PFSK-1 (cell line): ENCODE data around the gene H2BK1.

Source experiments
- FOXP2 ChIP-seq: optimal IDR thresholded peaks from 2 replicates; pipeline ENCODE3; 2011; ENCODE audit warnings: borderline replicate concordance, control low read depth, inconsistent platforms; ENCODE audit not compliant: insufficient read depth; ENCODE audit errors: extremely low read length, extremely low read depth
- POLR2AphosphoS5 ChIP-seq: IDR thresholded peaks from 2 replicates; pipeline ENCODE4 v1.6.1; 2012; ENCODE audit warnings: low read depth, mild to moderate bottlenecking, control low read depth, low read length, moderate library complexity
- SIN3A ChIP-seq: IDR thresholded peaks from 2 replicates; pipeline ENCODE4 v1.6.1; 2012; ENCODE audit warnings: mild to moderate bottlenecking, low read length, moderate library complexity, borderline replicate concordance; ENCODE audit not compliant: insufficient read depth
- TAF1 ChIP-seq: IDR thresholded peaks from 2 replicates; pipeline ENCODE4 v1.6.1; 2012; ENCODE audit warnings: low read length, control low read depth, borderline replicate concordance; ENCODE audit not compliant: insufficient read depth
- TF ChIP-seq, protein P1 (sequence below), 2 experiments: IDR thresholded peaks; 2 replicates each; pipeline versions ENCODE4 v1.6.1 to v1.8.0; 2011 to 2012; ENCODE audit warnings: low read depth in 2 of 2, low read length in 2 of 2, control low read depth in 1 of 2, inconsistent platforms in 1 of 2, mild to moderate bottlenecking in 1 of 2, moderate library complexity in 1 of 2; ENCODE audit not compliant: insufficient read depth in 1 of 2

The H2BK1 gene

GRCh38 chr7:151242159-151243044 lies 32.1 kb upstream of the H2BK1 start:
- TF ChIP-seq, protein P1, sequence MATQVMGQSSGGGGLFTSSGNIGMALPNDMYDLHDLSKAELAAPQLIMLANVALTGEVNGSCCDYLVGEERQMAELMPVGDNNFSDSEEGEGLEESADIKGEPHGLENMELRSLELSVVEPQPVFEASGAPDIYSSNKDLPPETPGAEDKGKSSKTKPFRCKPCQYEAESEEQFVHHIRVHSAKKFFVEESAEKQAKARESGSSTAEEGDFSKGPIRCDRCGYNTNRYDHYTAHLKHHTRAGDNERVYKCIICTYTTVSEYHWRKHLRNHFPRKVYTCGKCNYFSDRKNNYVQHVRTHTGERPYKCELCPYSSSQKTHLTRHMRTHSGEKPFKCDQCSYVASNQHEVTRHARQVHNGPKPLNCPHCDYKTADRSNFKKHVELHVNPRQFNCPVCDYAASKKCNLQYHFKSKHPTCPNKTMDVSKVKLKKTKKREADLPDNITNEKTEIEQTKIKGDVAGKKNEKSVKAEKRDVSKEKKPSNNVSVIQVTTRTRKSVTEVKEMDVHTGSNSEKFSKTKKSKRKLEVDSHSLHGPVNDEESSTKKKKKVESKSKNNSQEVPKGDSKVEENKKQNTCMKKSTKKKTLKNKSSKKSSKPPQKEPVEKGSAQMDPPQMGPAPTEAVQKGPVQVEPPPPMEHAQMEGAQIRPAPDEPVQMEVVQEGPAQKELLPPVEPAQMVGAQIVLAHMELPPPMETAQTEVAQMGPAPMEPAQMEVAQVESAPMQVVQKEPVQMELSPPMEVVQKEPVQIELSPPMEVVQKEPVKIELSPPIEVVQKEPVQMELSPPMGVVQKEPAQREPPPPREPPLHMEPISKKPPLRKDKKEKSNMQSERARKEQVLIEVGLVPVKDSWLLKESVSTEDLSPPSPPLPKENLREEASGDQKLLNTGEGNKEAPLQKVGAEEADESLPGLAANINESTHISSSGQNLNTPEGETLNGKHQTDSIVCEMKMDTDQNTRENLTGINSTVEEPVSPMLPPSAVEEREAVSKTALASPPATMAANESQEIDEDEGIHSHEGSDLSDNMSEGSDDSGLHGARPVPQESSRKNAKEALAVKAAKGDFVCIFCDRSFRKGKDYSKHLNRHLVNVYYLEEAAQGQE (IDR thresholded peaks at IDR 0.05; ENCODE audit: insufficient read depth in 1 of 2, low read depth in 2 of 2, low read length in 2 of 2) = no peak
- no peak for TF ChIP-seq POLR2AphosphoS5
- TF ChIP-seq SIN3A = no peak
- TF ChIP-seq TAF1 = no peak
- TF ChIP-seq FOXP2 = no peak

DNA sequence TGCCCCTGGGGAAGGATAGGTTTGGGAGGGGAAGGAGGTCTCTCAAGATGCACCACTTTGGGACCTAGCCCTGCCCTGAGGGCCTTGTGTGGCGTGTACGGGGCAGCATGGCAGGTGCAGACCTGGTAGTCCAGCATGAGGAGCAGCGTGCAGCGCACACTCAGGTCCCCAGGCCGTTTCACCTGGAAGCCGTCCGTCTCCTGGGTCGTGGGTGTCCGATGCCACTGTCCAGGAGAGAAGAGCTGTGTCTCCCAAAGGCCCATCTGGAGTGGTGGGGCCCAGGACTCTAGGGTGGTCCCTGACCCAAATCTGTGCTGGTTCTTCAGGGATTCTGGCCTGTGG lies 31.4 kb upstream of the H2BK1 start:
- TF ChIP-seq TAF1 = no peak
- TF ChIP-seq POLR2AphosphoS5 = no peak
- TF ChIP-seq FOXP2 = no peak
- TF ChIP-seq, protein P1 (IDR thresholded peaks at IDR 0.05; ENCODE audit: insufficient read depth in 1 of 2, low read depth in 2 of 2, low read length in 2 of 2) = no peak
- TF ChIP-seq SIN3A = no peak

GRCh38 chr7:151240942-151241754 lies 30.9 kb upstream of the H2BK1 start:
- TF ChIP-seq, protein P1 (IDR thresholded peaks at IDR 0.05; ENCODE audit: insufficient read depth in 1 of 2, low read depth in 2 of 2, low read length in 2 of 2) = no peak
- TF ChIP-seq TAF1 = no peak

DNA sequence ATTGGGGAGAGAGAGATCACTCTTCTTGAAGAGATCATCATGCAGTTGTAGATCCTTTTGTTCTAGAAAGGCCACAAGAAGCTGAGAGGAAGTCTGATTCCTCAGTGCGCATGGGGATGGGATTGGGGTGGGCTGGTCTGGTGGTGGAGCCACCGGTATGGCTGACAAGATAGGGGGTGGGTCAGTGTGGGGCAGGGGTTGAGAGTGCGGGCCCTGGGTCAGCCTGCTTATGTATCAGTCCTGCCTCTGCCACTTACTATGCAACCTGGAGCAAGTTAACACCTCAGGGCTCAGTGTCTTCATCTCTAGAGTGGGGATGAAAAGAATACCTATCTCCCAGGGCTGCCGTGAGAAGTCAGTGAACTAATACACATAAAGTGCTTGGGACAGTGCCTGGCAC lies 30.2 kb upstream of the H2BK1 start:
- TF ChIP-seq, protein P1 (IDR thresholded peaks at IDR 0.05; ENCODE audit: insufficient read depth in 1 of 2, low read depth in 2 of 2, low read length in 2 of 2) = no peak
- no peak for TF ChIP-seq FOXP2
- TF ChIP-seq TAF1 = no peak
- no peak for TF ChIP-seq SIN3A
- TF ChIP-seq POLR2AphosphoS5 = no peak
